K562 (cell line): ENCODE results near the gene NET1. TPM values are rescaled to one million over a fixed set of nuclear protein-coding genes. Genes with fewer than 3 reads are reported as not detected.

Experiments used
- BRD9 ChIP-seq: fragments of 450-650 bp; IDR thresholded peaks from 2 replicates; pipeline ENCODE4 v1.6.1; 2018; ENCODE audit warnings: low read depth; ENCODE audit not compliant: partially characterized antibody
- CREB3 ChIP-seq: fragments of 450-650 bp; conservative IDR thresholded peaks from 2 replicates; pipeline ENCODE4 v1.6.1; 2016; ENCODE audit warnings: missing genetic modification characterization, low read depth, mild to moderate bottlenecking, missing compliant biosample characterization, moderate library complexity
- DACH1 ChIP-seq: fragments of 450-650 bp; IDR thresholded peaks from 2 replicates; pipeline ENCODE4 v1.6.1; 2018; ENCODE audit not compliant: partially characterized antibody
- DMBX1 ChIP-seq: fragments of 250-450 bp; sonication (Bioruptor Pico); IDR thresholded peaks from 2 replicates; pipeline ENCODE4 v1.8.0; 2022; ENCODE audit warnings: inconsistent platforms, mild to moderate bottlenecking, moderate library complexity, borderline replicate concordance
- EWSR1 ChIP-seq: fragments of 450-650 bp; IDR thresholded peaks from 2 replicates; pipeline ENCODE4 v1.6.1; 2018; ENCODE audit warnings: borderline replicate concordance, mild to moderate bottlenecking, low read depth, moderate library complexity; ENCODE audit not compliant: partially characterized antibody
- GATA2 ChIP-seq: sonication (generic); formaldehyde crosslinking; IDR thresholded peaks from 2 replicates; pipeline ENCODE4 v1.4.0; 2020; ENCODE audit warnings: mild to moderate bottlenecking, missing genetic modification reagents
- HMGXB4 ChIP-seq: sonication (generic); formaldehyde crosslinking; IDR thresholded peaks from 2 replicates; pipeline ENCODE4 v1.8.1; 2023; ENCODE audit warnings: mild to moderate bottlenecking, missing genetic modification reagents
- KDM4B ChIP-seq, 2 experiments: fragments of 450-650 bp in 1 of 2; sonication (generic) in 1 of 2; IDR thresholded peaks; 2 replicates each; pipeline ENCODE4 v1.6.1; 2016 to 2017; ENCODE audit warnings: borderline replicate concordance in 2 of 2, antibody characterized with exemption in 1 of 2, low read depth in 1 of 2, mild to moderate bottlenecking in 1 of 2
- PHB2 ChIP-seq: fragments of 450-650 bp; IDR thresholded peaks from 2 replicates; pipeline ENCODE4 v1.6.1; 2017; ENCODE audit warnings: low read depth
- PHF20 ChIP-seq: fragments of 450-650 bp; IDR thresholded peaks from 2 replicates; pipeline ENCODE4 v1.6.1; 2018; ENCODE audit not compliant: partially characterized antibody
- PHF21A ChIP-seq: fragments of 450-650 bp; IDR thresholded peaks from 2 replicates; pipeline ENCODE4 v1.6.1; 2017; ENCODE audit warnings: low read depth, borderline replicate concordance
- POLR2H ChIP-seq: IDR thresholded peaks from 2 replicates; pipeline ENCODE4 v1.6.1; 2016; ENCODE audit warnings: missing genetic modification characterization, low read depth, mild to moderate bottlenecking, control low read depth, missing compliant biosample characterization, moderate library complexity
- SNRNP70 ChIP-seq: fragments of 200-400 bp; formaldehyde crosslinking; optimal IDR thresholded peaks from 2 replicates; pipeline ENCODE3; 2017; ENCODE audit warnings: low read depth, low read length
- STAT6 ChIP-seq: sonication (generic); formaldehyde crosslinking; IDR thresholded peaks from 2 replicates; pipeline ENCODE4 v1.8.1; 2023; ENCODE audit warnings: mild to moderate bottlenecking, missing genetic modification reagents
- XRCC3 ChIP-seq: fragments of 450-650 bp; IDR thresholded peaks from 2 replicates; pipeline ENCODE4 v1.6.1; 2017; ENCODE audit warnings: mild to moderate bottlenecking, moderate library complexity
- YY1 ChIP-seq, 3 experiments: IDR thresholded peaks; 2 replicates each; pipeline ENCODE4 v1.6.1; 2011; ENCODE audit warnings: low read length in 2 of 3, mild to moderate bottlenecking in 2 of 3, moderate library complexity in 2 of 3, borderline replicate concordance in 1 of 3, control low read depth in 1 of 3, low read depth in 1 of 3; ENCODE audit not compliant: insufficient read depth in 3 of 3, insufficient replicate concordance in 2 of 3, control insufficient read depth in 1 of 3, insufficient read length in 1 of 3; ENCODE audit errors: extremely low read depth in 1 of 3
- ZBTB43 ChIP-seq: sonication (generic); formaldehyde crosslinking; IDR thresholded peaks from 2 replicates; pipeline ENCODE4 v1.8.0; 2023; ENCODE audit warnings: mild to moderate bottlenecking, missing genetic modification reagents
- ZNF740 ChIP-seq, 3 experiments: fragments of 200-800 bp in 1 of 3; sonication (Bioruptor generic) in 1 of 3; sonication (generic) in 1 of 3; formaldehyde crosslinking in 1 of 3; IDR thresholded peaks; 2 replicates each; pipeline versions ENCODE4 v1.6.1 to v1.8.0; 2016 to 2022; ENCODE audit warnings: mild to moderate bottlenecking in 2 of 3, missing compliant biosample characterization in 2 of 3, missing genetic modification characterization in 2 of 3, missing genetic modification reagents in 1 of 3
- ZNF766 ChIP-seq: fragments of 200-800 bp; sonication (Bioruptor generic); conservative IDR thresholded peaks from 2 replicates; pipeline ENCODE4 v1.6.1; 2016; ENCODE audit warnings: missing genetic modification characterization, missing compliant biosample characterization
- polyA plus RNA-seq, 8 experiments: library from polyadenylated mRNA; depleted of rRNA in 4 of 8; stranded (reverse) in 5 of 8; unstranded in 3 of 8; fragments of >200 nt; fragmentation: Nextera tagmentation in 2 of 8; fragmentation: Illumina TruSeq in 1 of 8; extraction: Ambion mirVana in 2 of 8; extraction: Trizol in 1 of 8; gene quantifications; 2 replicates each; pipeline versions ENCODE4 v1.2.1 to v1.2.3, GENCODE V29; 2011 to 2014; ENCODE audit warnings: inconsistent platforms in 1 of 8, missing spikeins in 1 of 8
- total RNA-seq, 7 experiments: library from RNA; depleted of rRNA in 6 of 7; stranded (reverse); fragments of >200 nt in 6 of 7; fragmentation: Illumina TruSeq in 2 of 7; extraction: Trizol in 2 of 7; gene quantifications; 2 replicates each; pipeline versions ENCODE4 v1.2.1 to v1.2.3, GENCODE V29; 2011 to 2021; ENCODE audit warnings: low replicate concordance in 1 of 7

Gene NET1
- total and polyA plus RNA-seq, 9 of the 15 experiments (the other 6 are each of a cell fraction or from before 2014, with no cell fraction given): 47.4 to 258 (median 106) TPM

- TF ChIP-seq CREB3 (tag) (no peak), SNRNP70 (no peak), ZBTB43 (CRISPR knock-in tag) (no peak), DACH1 (no peak), HMGXB4 (no peak), XRCC3 (no peak), PHF21A (no peak), YY1 (IDR thresholded peaks at IDR 0.05; ENCODE audit: borderline replicate concordance in 1 of 3, control insufficient read depth in 1 of 3, extremely low read depth in 1 of 3, insufficient read depth in 3 of 3, insufficient read length in 1 of 3, insufficient replicate concordance in 2 of 3, low read depth in 1 of 3, low read length in 2 of 3) (no peak), PHB2 (no peak), ZNF766 (CRISPR knock-in tag) (no peak), ZNF740 (CRISPR knock-in tag; IDR thresholded peaks at IDR 0.05) (0 out of 2 replicates have a peak, but pooled peaks have one; percentile 54), ZNF740 (tag; IDR thresholded peaks at IDR 0.05) (no peak), POLR2H (tag) (no peak), BRD9 (no peak), PHF20 (no peak), DMBX1 (no peak), KDM4B (IDR thresholded peaks at IDR 0.05; ENCODE audit: borderline replicate concordance in 2 of 2, low read depth in 1 of 2) (no peak), GATA2 (no peak), STAT6 (CRISPR knock-in tag) (no peak), EWSR1 (no peak)
Measured at GRCh38 chr10:5462841-5463293, 50.5 kb downstream of the NET1 start (continued).
